ENCODE results near the gene MALT1. TPM values are rescaled to one million over a fixed set of nuclear protein-coding genes. Genes with fewer than 3 reads are reported as not detected.

The MALT1 gene
- total and polyA plus RNA-seq, 2 donors from 2014 or later = 10.4 to 39.4 TPM

DNA sequence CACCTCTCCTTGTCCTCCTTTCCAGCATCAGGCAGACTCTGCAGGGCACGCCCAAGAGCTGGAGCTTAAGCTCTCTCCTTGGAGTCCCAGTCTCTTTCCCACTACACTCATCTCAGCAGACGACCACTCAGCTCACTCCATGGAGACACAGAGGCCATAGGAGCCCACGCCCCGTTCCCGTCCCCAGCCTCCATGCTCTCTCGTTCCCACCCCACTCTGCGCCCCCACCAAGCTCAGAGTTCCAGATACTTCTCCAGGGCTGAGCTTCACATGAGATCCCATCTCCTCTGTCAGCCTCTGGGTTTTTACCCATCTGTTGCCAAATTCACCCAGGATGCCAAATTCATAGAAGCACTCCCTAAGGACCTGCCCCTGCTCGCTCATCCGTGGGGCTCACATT, 87.3 kb downstream of the MALT1 start:
- H3K4me1 ChIP-seq (ENCODE audit: control insufficient read depth in 2 of 3, insufficient read depth in 2 of 3, low read depth in 1 of 3, low read length in 3 of 3) = peaks cover 0 to 2% (median 0%) of the 10 kb centered on the region in 3 donors
- H3K9ac ChIP-seq (ENCODE audit: low read length in 3 of 3) = no peak overlapping the region
- DNase-seq (no peak), FAIRE-seq (no peak)
- no peaks in the 10 kb centered on the region for H3K9me3 ChIP-seq (ENCODE audit: control insufficient read depth in 2 of 3, insufficient read depth in 1 of 3, low read length in 3 of 3)
- no peaks in the 10 kb centered on the region for H3K27me3 ChIP-seq (ENCODE audit: control insufficient read depth, insufficient read depth, low read length)
- intact Hi-C loops (cut with DNase I) = no loop called here
- H3K4me3 ChIP-seq (ENCODE audit: low read length in 3 of 3) = no peak overlapping the region
- no peak overlapping the region for H3K27ac ChIP-seq (ENCODE audit: low read depth in 2 of 2, low read length in 2 of 2)
- no peaks in the 10 kb centered on the region for H3K36me3 ChIP-seq (ENCODE audit: control insufficient read depth in 2 of 3, insufficient read depth in 3 of 3, low read length in 3 of 3)
- TF ChIP-seq, protein P1, sequence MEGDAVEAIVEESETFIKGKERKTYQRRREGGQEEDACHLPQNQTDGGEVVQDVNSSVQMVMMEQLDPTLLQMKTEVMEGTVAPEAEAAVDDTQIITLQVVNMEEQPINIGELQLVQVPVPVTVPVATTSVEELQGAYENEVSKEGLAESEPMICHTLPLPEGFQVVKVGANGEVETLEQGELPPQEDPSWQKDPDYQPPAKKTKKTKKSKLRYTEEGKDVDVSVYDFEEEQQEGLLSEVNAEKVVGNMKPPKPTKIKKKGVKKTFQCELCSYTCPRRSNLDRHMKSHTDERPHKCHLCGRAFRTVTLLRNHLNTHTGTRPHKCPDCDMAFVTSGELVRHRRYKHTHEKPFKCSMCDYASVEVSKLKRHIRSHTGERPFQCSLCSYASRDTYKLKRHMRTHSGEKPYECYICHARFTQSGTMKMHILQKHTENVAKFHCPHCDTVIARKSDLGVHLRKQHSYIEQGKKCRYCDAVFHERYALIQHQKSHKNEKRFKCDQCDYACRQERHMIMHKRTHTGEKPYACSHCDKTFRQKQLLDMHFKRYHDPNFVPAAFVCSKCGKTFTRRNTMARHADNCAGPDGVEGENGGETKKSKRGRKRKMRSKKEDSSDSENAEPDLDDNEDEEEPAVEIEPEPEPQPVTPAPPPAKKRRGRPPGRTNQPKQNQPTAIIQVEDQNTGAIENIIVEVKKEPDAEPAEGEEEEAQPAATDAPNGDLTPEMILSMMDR (IDR thresholded peaks at IDR 0.05; ENCODE audit: borderline replicate concordance, extremely low read depth, insufficient read depth) = no peak

DNA sequence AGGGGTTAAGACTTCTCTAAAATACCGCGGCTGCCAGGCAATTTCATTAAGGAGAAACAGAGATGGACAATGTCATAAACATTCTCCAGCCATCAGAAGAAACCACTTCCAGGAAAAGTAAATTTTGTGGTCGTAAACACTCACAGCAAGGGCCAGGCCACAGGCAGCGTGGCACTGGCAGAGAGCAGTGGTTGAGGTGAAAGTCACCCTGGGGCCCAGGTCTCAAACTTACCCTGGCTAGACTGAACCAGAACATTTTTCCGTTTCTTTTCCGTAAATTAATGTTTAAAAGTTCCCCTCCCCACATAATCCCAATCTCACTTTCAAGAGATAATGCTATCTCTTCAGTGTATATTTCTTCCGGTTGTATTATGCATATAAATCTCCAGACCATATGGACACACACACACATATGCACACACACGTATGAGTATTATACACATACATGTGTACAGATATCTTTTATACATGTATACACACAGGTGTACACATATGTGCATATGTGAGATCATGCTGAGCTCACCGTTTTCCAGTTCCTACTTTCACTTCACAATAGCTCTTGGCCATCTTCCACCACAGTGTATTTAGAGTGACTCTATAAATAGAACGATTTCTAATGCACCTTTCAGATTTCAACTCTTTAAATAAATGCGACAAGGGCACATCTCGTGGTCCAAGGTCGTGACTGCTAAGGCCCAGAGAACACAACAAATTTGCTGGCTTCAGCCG, 90.1 kb downstream of the MALT1 start:
- intact Hi-C loops (cut with DNase I) = loop anchor here (5.0 kb wide), 1 partner anchor 234 kb away; no protein-coding TSS in a partner anchor
- TF ChIP-seq, protein P1 (IDR thresholded peaks at IDR 0.05; ENCODE audit: borderline replicate concordance, extremely low read depth, insufficient read depth) = no peak
- peak in 1 of 5 donors; percentile 16 for DNase-seq

DNA sequence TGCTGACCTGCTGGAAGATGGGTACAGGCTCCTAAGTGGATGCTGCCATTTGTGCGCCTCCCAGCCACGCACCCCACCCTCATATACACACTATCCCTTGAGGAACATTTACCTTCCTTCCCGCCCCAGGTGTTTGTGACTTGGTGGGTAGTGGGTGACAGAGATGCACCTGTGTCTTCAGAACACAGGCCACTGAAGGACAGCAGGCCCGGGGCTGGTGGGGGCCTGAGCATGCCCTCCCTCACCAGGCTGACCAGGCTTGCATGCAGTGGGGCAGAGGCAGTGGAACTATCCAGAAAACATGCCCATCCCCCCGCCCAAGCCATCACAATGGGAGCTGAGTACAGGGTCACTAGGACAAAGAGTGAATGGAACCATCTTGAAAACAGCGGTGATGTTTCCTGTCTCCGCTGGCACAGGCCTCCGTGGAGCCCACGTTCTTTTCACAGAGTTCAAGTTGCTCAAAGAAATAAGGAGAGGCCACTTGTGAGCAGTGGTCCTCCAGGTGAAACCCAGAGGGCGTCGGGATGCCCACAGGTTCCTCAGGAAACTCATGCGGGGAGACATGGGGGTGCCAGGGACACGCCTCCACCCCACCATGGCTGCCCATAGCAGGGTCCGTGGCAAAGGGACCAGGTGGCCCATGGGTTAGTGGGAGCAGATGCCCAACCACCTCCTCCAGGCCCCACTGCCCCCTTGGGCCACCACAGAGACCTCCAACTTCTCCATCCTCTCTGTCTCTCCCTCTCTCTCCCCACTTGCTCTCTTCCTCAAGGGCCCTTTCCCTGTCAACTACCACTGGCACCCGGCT, 90.9 kb downstream of the MALT1 start:
- peak in 1 of 5 donors; percentile 33 for DNase-seq
- Histone ChIP-seq H3K4me1 (ENCODE audit: control insufficient read depth in 2 of 3, insufficient read depth in 2 of 3, low read depth in 1 of 3, low read length in 3 of 3) (peaks cover 0 to 2% (median 0%) of the 10 kb centered on the region in 3 donors), H3K4me3 (ENCODE audit: low read length in 3 of 3) (no peak overlapping the region), H3K27me3 (ENCODE audit: control insufficient read depth, insufficient read depth, low read length) (no peaks in the 10 kb centered on the region), H3K36me3 (ENCODE audit: control insufficient read depth in 2 of 3, insufficient read depth in 3 of 3, low read length in 3 of 3) (no peaks in the 10 kb centered on the region), H3K9ac (ENCODE audit: low read length in 3 of 3) (no peak overlapping the region), H3K9me3 (ENCODE audit: control insufficient read depth in 2 of 3, insufficient read depth in 1 of 3, low read length in 3 of 3) (no peaks in the 10 kb centered on the region), H3K27ac (ENCODE audit: low read depth in 2 of 2, low read length in 2 of 2) (no peak overlapping the region)
- intact Hi-C loops (cut with DNase I) = loop anchor here (5.0 kb wide), 1 partner anchor 235 kb away; no protein-coding TSS in a partner anchor
- TF ChIP-seq, protein P1 (IDR thresholded peaks at IDR 0.05; ENCODE audit: borderline replicate concordance, extremely low read depth, insufficient read depth) = no peak
- FAIRE-seq = no peak

More for the DNA sequence above, 90.1 kb downstream of the MALT1 start:
- no peaks in the 10 kb centered on the region for H3K36me3 ChIP-seq (ENCODE audit: control insufficient read depth in 2 of 3, insufficient read depth in 3 of 3, low read length in 3 of 3)
- FAIRE-seq = no peak
- no peak overlapping the region for H3K9ac ChIP-seq (ENCODE audit: low read length in 3 of 3)
- no peaks in the 10 kb centered on the region for H3K9me3 ChIP-seq (ENCODE audit: control insufficient read depth in 2 of 3, insufficient read depth in 1 of 3, low read length in 3 of 3)
- H3K27ac ChIP-seq (ENCODE audit: low read depth in 2 of 2, low read length in 2 of 2) = peak overlapping the region; percentile 3 to 49
- no peaks in the 10 kb centered on the region for H3K27me3 ChIP-seq (ENCODE audit: control insufficient read depth, insufficient read depth, low read length)
- H3K4me3 ChIP-seq (ENCODE audit: low read length in 3 of 3) = no peak overlapping the region
- peaks cover 0 to 2% (median 0%) of the 10 kb centered on the region in 3 donors for H3K4me1 ChIP-seq (ENCODE audit: control insufficient read depth in 2 of 3, insufficient read depth in 2 of 3, low read depth in 1 of 3, low read length in 3 of 3)
